Activated CD4-positive, alpha-beta T cell treated with anti-CD3 and anti-CD28 coated beads for 1 hour (primary cell): ENCODE data around the gene CYBA.
"Not testable (repeated sequence)": the region's sequence is repeated elsewhere in the genome, so short reads cannot be mapped to it uniquely, and the experiment has no call there.

Experiments
- DNase-seq: peaks from one replicate; pipeline ENCODE4 v3.0.0-alpha.2; 2020

Gene CYBA

DNA sequence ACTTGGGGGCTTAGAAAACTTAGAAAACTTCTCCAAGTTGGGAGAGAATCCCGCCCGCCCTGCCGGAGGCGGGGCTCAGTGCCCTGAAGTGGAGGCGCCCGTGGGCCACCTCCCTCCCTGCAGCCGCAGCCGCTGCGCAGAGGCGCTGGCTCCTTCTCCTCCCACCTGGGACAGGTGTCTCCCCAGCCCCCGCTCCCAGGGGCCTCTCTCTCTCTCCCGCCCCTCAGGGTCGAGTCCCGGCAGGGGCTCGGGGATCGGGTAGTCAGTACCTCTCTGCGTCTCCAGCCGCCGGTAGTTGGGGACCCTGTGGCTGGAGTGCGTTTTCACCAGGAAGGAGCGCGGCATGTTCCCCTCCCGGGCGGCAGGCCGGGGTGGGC, 35.2 kb upstream of the CYBA start:
- DNase-seq = no peak

DNA sequence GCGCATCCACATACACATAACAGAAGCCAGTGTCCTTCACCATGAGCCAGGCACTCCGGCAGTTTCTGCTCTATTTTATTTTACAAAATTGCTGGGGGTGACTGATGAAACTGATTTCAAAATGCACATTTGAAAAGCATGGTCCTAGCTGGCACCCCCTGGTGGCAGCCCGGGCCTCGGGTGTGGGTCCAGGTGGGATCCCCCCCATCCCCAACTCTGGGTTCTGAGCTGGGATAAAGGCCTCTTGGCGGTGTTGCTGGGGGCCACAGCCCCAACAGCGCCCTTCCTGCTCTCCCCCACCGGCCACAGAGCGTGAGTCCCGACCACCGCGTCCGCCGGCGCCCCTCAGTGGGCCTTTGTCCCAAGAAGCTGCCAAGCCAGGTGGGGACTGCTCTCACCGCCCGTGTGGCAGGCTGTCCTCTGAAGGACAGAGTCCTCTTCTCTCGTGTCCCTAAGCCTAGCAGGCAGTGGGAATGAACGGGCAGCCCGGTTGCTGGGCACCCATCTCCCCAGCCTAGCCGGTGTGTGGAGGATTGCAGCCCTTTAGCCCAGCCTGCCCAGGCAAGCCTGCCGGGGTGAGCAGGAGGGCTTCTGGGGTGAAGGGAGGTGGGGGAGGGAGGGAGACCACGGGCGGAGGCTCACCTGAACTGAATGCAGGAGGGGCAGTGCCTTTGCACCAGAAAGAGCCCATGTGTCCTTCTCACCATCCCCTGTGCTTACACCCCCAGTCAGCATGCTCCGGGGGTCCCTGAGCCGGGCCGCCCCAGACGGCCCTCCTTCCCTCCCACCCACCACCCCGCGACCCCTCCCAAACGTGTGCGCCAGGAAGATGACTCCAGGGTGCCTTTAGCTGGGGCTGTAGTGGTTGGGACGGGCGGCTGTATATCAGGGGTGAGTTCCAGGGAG, 34.6 kb upstream of the CYBA start:
- DNase-seq = no peak

- DNase-seq = no peak
These were observed 33.8 kb upstream of the CYBA start for GRCh38 chr16:88684569-88685155.

GRCh38 chr16:88681709-88682451, 31.0 kb upstream of the CYBA start:
- no peak for DNase-seq

GRCh38 chr16:88681084-88681680, 30.3 kb upstream of the CYBA start:
- DNase-seq = no peak

DNA sequence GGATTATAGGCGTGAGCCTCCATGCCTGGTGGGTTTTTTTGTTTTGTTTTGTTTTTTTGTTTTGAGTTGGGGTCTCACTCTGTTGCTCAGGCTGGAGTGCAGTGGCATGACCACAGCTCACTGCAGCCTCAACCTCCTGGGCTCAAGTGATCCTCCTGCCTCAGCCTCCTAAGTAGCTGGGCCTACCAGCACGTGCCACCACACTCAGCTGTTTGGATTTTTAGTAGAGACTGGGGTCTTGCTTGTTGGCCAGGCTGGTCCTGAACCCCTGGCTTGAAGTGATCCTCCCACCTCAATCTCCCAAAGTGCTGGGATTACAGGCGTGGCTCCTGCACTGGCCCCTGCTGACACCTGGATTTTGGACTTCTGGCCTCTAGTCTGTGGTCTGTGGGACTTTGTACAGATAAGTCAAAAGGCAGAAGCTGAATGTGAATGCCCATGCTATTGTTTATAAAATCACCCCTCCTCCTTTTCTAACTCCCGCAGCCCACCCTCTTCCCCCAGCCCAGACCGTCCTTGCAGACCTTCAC, 29.8 kb upstream of the CYBA start:
- DNase-seq = no peak

GRCh38 chr16:88678224-88678979, 27.5 kb upstream of the CYBA start:
- DNase-seq = no peak

- no peak for DNase-seq
These were observed 26.9 kb upstream of the CYBA start for GRCh38 chr16:88677721-88678120.

- DNase-seq = no peak
These were observed 25.8 kb upstream of the CYBA start for GRCh38 chr16:88676502-88677242.

DNA sequence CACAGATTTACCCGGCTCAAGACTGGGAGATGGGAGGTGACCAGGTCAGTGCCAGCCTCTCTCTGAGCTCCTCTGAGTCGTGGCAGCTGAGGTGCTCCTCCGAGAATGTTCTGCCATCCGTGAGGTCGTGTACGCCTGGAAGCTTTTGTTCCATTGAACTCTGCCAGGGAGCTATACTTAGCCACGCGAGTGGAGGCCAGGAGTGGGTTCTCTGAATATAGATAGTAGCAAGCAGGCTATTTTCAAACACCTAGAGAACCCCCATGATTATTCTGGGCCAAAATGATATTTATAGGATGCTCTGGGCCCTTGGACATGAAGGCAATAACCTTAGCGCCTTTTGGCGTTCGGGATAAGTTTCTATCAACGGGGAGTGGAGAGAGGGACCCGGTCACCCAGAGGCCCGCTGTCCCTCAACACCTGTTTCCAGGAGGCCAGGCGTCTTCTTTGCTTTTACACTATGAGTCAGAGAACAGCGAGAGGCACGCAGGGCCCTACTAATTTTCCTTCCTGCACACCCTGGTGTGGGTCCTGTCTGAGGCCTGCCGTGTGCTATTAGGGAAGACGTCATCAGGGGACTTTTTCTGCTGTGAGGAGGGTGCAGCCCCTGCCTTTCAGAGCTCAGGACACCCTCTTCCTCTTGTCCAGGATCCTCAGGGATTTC, 23.0 kb upstream of the CYBA start:
- no peak for DNase-seq

- no peak for DNase-seq
These were observed 21.9 kb upstream of the CYBA start for GRCh38 chr16:88672776-88673175.

DNA sequence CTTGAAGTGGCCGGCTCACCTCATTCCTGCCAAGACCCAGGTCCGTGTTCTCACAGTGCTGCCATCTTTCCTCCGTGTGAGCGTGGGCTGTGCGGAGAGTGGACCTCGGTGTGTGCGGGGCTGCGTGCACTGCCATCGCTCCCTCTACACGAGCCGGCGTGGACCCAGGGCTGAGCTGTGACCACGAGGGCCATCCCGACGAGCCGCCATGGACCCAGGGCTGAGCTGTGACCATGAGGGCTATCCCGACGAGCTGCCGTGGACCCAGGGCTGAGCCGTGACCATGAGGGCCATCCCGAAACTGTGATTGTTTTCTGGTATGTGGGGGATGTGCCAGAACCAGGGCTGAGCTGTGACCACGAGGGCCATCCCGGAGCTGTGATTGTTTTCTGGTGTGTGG, 21.0 kb upstream of the CYBA start:
- no peak for DNase-seq

DNA sequence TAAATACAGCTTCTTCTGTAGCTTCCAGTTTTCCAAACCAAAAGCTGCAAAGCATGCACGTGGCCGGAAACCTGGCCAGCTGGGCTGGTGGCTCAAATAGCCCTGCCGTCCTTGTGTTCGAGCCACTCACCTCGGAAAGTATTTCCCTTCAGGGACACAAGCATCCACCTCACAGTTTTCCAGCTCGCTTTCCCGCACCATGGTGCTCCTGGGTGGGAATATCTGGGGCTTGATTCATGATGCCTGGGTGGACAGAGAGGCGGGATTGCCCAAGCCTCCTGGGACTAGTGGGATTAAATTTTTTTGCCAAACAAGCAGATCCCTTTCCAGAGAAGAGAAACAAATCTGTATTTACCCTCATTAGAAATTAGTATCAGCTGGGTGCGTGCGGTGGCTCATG, 19.1 kb upstream of the CYBA start:
- DNase-seq = no peak

DNA sequence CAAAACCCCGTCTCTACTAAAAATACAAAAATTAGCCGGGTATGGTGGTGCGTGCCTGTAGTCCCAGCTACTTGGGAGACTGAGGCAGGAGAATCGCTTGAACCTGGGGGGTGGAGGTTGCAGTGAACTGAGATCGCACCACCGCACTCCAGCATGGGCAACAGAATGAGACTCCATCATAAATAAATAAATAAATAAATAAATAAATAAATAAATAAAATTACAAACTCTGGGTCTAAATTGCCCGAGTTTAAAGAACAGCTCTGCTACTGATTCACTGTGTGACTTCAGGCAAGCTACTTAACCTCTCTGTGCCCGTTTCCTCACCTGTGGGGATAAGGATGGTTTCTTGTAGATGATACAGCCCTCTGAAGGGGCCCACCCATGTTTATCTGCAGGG, 18.6 kb upstream of the CYBA start:
- not testable (repeated sequence) for DNase-seq

DNA sequence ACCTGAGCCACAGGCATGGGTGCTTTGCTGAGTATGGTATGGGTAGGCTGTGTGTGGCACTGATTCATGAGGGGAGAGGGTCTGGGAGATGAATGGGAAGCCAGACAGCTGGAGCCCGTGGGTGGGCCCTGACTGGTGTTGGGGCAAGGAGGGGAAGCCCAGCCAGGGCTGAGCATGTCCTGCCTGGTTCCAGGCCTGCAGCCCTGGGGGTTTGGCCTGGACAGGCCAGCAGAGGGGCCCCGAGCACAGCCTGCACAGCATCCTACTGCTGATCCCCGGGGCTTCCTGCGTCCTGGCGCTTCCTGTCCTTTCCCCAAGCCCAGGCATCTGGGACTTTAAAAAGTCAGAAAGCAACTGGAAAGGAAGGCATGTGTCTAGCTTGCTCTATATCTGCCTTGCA, 16.6 kb upstream of the CYBA start:
- no peak for DNase-seq

- no peak for DNase-seq
These were observed 14.7 kb upstream of the CYBA start for GRCh38 chr16:88665570-88665969.

DNA sequence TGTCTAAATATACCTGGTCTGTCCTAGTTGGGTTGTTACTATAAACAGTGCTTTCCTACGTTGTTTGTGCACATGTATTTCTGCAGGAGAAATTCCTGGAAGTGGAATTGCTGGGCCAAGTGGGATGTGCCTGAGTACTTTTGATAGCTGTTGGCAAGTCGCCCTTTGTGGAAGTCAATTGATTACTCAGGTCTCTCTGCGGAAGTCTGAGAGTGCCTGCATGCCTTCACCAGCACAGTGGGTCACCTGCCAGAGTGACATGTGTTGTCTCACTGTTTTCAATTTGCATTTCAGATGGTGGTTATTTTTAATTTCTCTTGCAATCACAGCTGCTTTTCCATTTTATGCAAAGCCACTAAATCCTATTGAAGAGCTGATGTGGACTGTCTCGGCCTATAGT, 14.3 kb upstream of the CYBA start:
- DNase-seq = no peak

GRCh38 chr16:88662843-88663606, 12.2 kb upstream of the CYBA start, which contains the start of gene MVD:
TSS of gene MVD (minus strand) at chr16:88663091. CDS start at chr16:88663080, 11 bp downstream.
- peak; percentile 93 for DNase-seq

GRCh38 chr16:88662222-88662842, 11.5 kb upstream of the CYBA start:
- DNase-seq = no peak

DNA sequence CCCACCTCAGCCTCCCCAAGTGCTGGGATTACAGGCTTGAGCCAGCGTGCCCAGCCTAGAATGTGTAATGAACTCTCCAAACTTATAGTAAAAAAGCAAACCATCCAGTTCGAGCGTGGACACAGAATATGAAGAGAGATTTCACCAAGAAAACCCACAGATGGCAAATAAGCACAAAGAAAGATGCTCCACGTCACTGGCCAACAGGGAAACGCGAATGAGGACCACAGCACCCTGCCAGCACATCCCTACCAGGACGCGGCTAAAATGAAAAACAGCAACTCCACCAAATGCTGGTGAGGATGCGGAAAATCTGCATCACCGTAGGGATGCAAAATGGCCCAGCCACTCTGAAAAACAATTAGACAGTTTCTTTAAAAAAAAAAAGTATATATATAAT, 10.6 kb upstream of the CYBA start:
- no peak for DNase-seq
